HepG2 (cell line): ENCODE results near the gene TKFC. TPM values are rescaled to one million over a fixed set of nuclear protein-coding genes. Genes with fewer than 3 reads are reported as not detected.

Experiments used
- CAMTA2 ChIP-seq: sonication (generic); formaldehyde crosslinking; IDR thresholded peaks from 2 replicates; pipeline ENCODE4 v1.4.0; 2020; ENCODE audit warnings: mild to moderate bottlenecking, missing genetic modification reagents, borderline replicate concordance
- GPN1 ChIP-seq: sonication (generic); formaldehyde crosslinking; IDR thresholded peaks from 2 replicates; pipeline ENCODE4 v1.5.1; 2020; ENCODE audit warnings: missing genetic modification reagents, borderline replicate concordance
- HNF4G ChIP-seq, 2 experiments: sonication (generic) in 1 of 2; formaldehyde crosslinking in 1 of 2; IDR thresholded peaks; 2 replicates each; pipeline versions ENCODE4 v1.4.0 to v1.6.1; 2011 to 2020; ENCODE audit warnings: borderline replicate concordance in 2 of 2, low read depth in 2 of 2, mild to moderate bottlenecking in 2 of 2, low read length in 1 of 2, missing genetic modification reagents in 1 of 2, moderate library complexity in 1 of 2
- KLF6 ChIP-seq: IDR thresholded peaks from 2 replicates; pipeline ENCODE4 v1.8.0; 2016; ENCODE audit warnings: missing biosample characterization, missing genetic modification reagents
- MAFK ChIP-seq, 2 experiments: IDR thresholded peaks in 1 of 2; conservative IDR thresholded peaks in 1 of 2; 2 replicates each; pipeline ENCODE4 v1.6.1; 2011; ENCODE audit warnings: improper control_type of control experiment in 2 of 2, low read length in 2 of 2
- NFKB2 ChIP-seq: sonication (generic); formaldehyde crosslinking; IDR thresholded peaks from 2 replicates; pipeline ENCODE4 v1.4.0; 2020; ENCODE audit warnings: missing genetic modification reagents, borderline replicate concordance
- NR2F1 ChIP-seq, 2 experiments: fragments of 450-650 bp in 1 of 2; formaldehyde crosslinking in 1 of 2; IDR thresholded peaks; 2 replicates each; pipeline versions ENCODE4 v1.5.0 to v1.6.1; 2016 to 2020; ENCODE audit warnings: mild to moderate bottlenecking in 1 of 2, missing compliant biosample characterization in 1 of 2, missing genetic modification reagents in 1 of 2, moderate library complexity in 1 of 2
- ONECUT2 ChIP-seq: sonication (generic); formaldehyde crosslinking; IDR thresholded peaks from 2 replicates; pipeline ENCODE4 v1.4.0; 2020; ENCODE audit warnings: missing genetic modification reagents
- PCBP1 ChIP-seq: fragments of 200-400 bp; formaldehyde crosslinking; IDR thresholded peaks from 2 replicates; pipeline ENCODE4 v1.6.1; 2017; ENCODE audit warnings: mild to moderate bottlenecking, low read depth, low read length, borderline replicate concordance
- PPARG ChIP-seq: conservative IDR thresholded peaks from 2 replicates; pipeline ENCODE4 v1.6.1; 2016; ENCODE audit warnings: missing biosample characterization, missing genetic modification reagents
- RBFOX2 ChIP-seq: fragments of 200-400 bp; formaldehyde crosslinking; IDR thresholded peaks from 2 replicates; pipeline ENCODE4 v1.6.1; 2017; ENCODE audit warnings: low read depth, mild to moderate bottlenecking, low read length
- RELA ChIP-seq: sonication (generic); formaldehyde crosslinking; IDR thresholded peaks from 2 replicates; pipeline ENCODE4 v1.4.0; 2020; ENCODE audit warnings: missing genetic modification reagents
- U2AF1 ChIP-seq: fragments of 200-400 bp; formaldehyde crosslinking; optimal IDR thresholded peaks from 2 replicates; pipeline ENCODE3; 2017; ENCODE audit warnings: mild to moderate bottlenecking, low read depth, low read length
- ZNF317 ChIP-seq: sonication (generic); formaldehyde crosslinking; IDR thresholded peaks from 2 replicates; pipeline ENCODE4 v1.5.0; 2020; ENCODE audit warnings: mild to moderate bottlenecking, missing genetic modification reagents
- ZNF431 ChIP-seq: sonication (generic); formaldehyde crosslinking; IDR thresholded peaks from 2 replicates; pipeline ENCODE4 v1.9.0; 2022; ENCODE audit warnings: missing genetic modification reagents, low read depth, mild to moderate bottlenecking, borderline replicate concordance
- ZNF557 ChIP-seq: sonication (generic); formaldehyde crosslinking; IDR thresholded peaks from 2 replicates; pipeline ENCODE4 v1.4.0; 2020; ENCODE audit warnings: missing genetic modification reagents
- ZNF564 ChIP-seq: sonication (generic); formaldehyde crosslinking; IDR thresholded peaks from 2 replicates; pipeline ENCODE4 v1.8.1; 2023; ENCODE audit warnings: mild to moderate bottlenecking, missing genetic modification reagents
- ZNF768 ChIP-seq: sonication (generic); formaldehyde crosslinking; IDR thresholded peaks from 2 replicates; pipeline ENCODE4 v1.4.0; 2020; ENCODE audit warnings: missing genetic modification reagents
- ZNF891 ChIP-seq: sonication (generic); formaldehyde crosslinking; IDR thresholded peaks from 2 replicates; pipeline ENCODE4 v1.5.0; 2020; ENCODE audit warnings: mild to moderate bottlenecking, missing genetic modification reagents
- ZSCAN22 ChIP-seq: sonication (generic); formaldehyde crosslinking; IDR thresholded peaks from 2 replicates; pipeline ENCODE4 v1.4.0; 2020; ENCODE audit warnings: mild to moderate bottlenecking, missing genetic modification reagents
- polyA plus RNA-seq, 8 experiments: library from polyadenylated mRNA; depleted of rRNA in 3 of 8; stranded (reverse) in 7 of 8; unstranded in 1 of 8; fragments of >200 nt; fragmentation: Illumina TruSeq in 4 of 8; extraction: Trizol in 4 of 8; gene quantifications; 2 replicates each; pipeline versions ENCODE4 v1.2.1 to v1.2.3, GENCODE V29; 2011 to 2016; ENCODE audit warnings: low read depth in 4 of 8, missing spikeins in 1 of 8, mixed read lengths in 1 of 8; ENCODE audit not compliant: insufficient read depth in 1 of 8
- total RNA-seq, 5 experiments: library from RNA; depleted of rRNA; stranded (reverse); fragments of >200 nt; fragmentation: Illumina TruSeq; extraction: Trizol; gene quantifications; 2 replicates each; pipeline ENCODE4 v1.2.3, GENCODE V29; 2016; ENCODE audit warnings: low read depth in 1 of 5
- TF ChIP-seq, protein P1 (sequence below): sonication (generic); formaldehyde crosslinking; IDR thresholded peaks from 2 replicates; pipeline ENCODE4 v1.8.0; 2022; ENCODE audit warnings: mild to moderate bottlenecking, missing genetic modification reagents; ENCODE audit not compliant: insufficient replicate concordance
- TF ChIP-seq, protein P2 (sequence below): sonication (generic); formaldehyde crosslinking; IDR thresholded peaks from 2 replicates; pipeline ENCODE4 v1.8.1; 2023; ENCODE audit warnings: mild to moderate bottlenecking, missing genetic modification reagents
- TF ChIP-seq, protein P3 (sequence below): IDR thresholded peaks from 2 replicates; pipeline ENCODE4 v1.6.1; 2012; ENCODE audit warnings: low read depth, low read length, improper control_type of control experiment
- TF ChIP-seq, protein P4 (sequence below): sonication (generic); formaldehyde crosslinking; IDR thresholded peaks from 2 replicates; pipeline ENCODE4 v1.5.0; 2020; ENCODE audit warnings: missing genetic modification reagents

The TKFC gene
- total and polyA plus RNA-seq, 2 of the 13 experiments (the other 11 are each of a cell fraction or from before 2014, with no cell fraction given) = 147 to 197 TPM

DNA sequence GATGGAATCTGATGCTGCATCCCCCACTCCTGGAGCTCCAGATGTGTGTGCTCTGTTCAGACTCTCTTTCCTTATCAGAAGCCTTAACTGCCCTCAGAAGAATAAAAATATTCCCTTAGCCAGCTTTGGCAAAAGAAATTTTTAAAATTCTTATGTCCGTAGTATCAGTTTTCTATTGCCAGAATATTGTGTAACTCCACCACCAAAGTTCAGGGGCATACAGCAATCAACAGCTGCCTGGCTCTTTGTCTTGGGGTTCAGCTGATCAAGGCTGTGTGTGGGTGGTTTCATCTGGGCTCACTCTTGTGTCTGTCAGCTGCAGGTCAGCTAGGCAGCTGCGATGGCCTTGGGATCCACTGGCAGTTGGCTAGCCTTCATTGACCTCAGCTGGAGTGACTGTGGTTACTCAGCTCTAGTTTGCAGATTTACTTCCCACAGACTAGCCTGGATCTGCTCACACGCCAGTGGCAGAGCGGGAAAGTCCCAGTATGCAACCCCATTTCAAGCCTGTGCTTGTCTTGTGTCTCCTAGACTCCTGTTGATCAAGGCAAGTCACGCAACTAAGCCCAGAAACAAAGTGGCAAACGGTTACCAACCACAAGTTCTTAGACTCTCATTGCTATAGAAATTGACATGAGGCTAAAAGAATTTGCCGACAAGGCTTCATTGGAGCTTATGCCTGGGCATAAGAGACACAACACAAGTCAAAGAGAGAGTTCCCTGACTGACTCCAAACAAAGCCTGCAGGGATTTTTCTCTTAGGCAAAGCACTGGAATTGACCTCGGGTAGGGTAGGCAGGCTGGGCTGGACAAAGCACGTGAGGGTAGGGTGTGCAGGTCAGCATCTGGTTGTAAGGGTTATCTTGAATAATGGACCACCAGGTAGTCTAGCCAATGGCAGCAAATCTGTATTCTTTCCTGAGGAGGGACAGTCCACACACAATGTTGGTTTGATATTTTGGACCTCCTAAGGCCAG, 36.6 kb downstream of the TKFC start (continued):
- TF ChIP-seq CAMTA2 (CRISPR knock-in tag) (no peak), ZNF768 (CRISPR knock-in tag) (peak; percentile 53; the same call in 1 of the 2 replicates), NFKB2 (no peak), PPARG (CRISPR knock-in tag) (no peak), RBFOX2 (no peak), NR2F1 (CRISPR knock-in tag; IDR thresholded peaks at IDR 0.05) (peak; percentile 32 to 61; a peak in 2 of 4 replicates), ZNF431 (no peak), ZNF564 (CRISPR knock-in tag) (no peak), MAFK (conservative IDR thresholded peaks at IDR 0.05 in 1 of 2, IDR thresholded peaks at IDR 0.05 in 1 of 2; ENCODE audit: low read length in 2 of 2) (peak; percentile 34 to 45; a peak in 3 of 4 replicates), KLF6 (CRISPR knock-in tag) (no peak), ZNF557 (CRISPR knock-in tag) (no peak), ZNF891 (CRISPR knock-in tag) (peak; percentile 64; the same call in 1 of the 2 replicates), ONECUT2 (no peak), U2AF1 (no peak), HNF4G (IDR thresholded peaks at IDR 0.05; ENCODE audit: borderline replicate concordance, low read depth, low read length) (peak; percentile 78), HNF4G (CRISPR knock-in tag; IDR thresholded peaks at IDR 0.05; ENCODE audit: borderline replicate concordance, low read depth) (peak; percentile 54; the same call in 1 of the 2 replicates), ZSCAN22 (CRISPR knock-in tag) (no peak), ZNF317 (CRISPR knock-in tag) (peak; percentile 67; the same call in 1 of the 2 replicates), RELA (no peak), GPN1 (no peak), PCBP1 (no peak)
- TF ChIP-seq, protein P1, sequence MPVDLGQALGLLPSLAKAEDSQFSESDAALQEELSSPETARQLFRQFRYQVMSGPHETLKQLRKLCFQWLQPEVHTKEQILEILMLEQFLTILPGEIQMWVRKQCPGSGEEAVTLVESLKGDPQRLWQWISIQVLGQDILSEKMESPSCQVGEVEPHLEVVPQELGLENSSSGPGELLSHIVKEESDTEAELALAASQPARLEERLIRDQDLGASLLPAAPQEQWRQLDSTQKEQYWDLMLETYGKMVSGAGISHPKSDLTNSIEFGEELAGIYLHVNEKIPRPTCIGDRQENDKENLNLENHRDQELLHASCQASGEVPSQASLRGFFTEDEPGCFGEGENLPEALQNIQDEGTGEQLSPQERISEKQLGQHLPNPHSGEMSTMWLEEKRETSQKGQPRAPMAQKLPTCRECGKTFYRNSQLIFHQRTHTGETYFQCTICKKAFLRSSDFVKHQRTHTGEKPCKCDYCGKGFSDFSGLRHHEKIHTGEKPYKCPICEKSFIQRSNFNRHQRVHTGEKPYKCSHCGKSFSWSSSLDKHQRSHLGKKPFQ (CRISPR knock-in tag) = peak; percentile 71
- TF ChIP-seq, protein P2, sequence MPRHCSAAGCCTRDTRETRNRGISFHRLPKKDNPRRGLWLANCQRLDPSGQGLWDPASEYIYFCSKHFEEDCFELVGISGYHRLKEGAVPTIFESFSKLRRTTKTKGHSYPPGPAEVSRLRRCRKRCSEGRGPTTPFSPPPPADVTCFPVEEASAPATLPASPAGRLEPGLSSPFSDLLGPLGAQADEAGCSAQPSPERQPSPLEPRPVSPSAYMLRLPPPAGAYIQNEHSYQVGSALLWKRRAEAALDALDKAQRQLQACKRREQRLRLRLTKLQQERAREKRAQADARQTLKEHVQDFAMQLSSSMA (CRISPR knock-in tag) = no peak
- TF ChIP-seq, protein P3, sequence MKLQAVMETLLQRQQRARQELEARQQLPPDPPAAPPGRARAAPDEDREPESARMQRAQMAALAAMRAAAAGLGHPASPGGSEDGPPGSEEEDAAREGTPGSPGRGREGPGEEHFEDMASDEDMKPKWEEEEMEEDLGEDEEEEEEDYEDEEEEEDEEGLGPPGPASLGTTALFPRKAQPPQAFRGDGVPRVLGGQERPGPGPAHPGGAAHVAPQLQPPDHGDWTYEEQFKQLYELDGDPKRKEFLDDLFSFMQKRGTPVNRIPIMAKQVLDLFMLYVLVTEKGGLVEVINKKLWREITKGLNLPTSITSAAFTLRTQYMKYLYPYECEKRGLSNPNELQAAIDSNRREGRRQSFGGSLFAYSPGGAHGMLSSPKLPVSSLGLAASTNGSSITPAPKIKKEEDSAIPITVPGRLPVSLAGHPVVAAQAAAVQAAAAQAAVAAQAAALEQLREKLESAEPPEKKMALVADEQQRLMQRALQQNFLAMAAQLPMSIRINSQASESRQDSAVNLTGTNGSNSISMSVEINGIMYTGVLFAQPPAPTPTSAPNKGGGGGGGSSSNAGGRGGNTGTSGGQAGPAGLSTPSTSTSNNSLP = peak; percentile 73; the same call in 1 of the 2 replicates
- TF ChIP-seq, protein P4, sequence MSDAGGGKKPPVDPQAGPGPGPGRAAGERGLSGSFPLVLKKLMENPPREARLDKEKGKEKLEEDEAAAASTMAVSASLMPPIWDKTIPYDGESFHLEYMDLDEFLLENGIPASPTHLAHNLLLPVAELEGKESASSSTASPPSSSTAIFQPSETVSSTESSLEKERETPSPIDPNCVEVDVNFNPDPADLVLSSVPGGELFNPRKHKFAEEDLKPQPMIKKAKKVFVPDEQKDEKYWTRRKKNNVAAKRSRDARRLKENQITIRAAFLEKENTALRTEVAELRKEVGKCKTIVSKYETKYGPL (CRISPR knock-in tag) = no peak
